Activated effector memory CD4-positive, alpha-beta T cell treated with anti-CD3 and anti-CD28 coated beads, Interleukin-2, amount 50 U/mL, for 16 hours (primary cell): Measurements from ENCODE around the gene OBSCN.
A peak's percentile ranks its signal among the peaks of the same experiment; 100 is the strongest.

Experiments used
- DNase-seq: peaks from one replicate; pipeline ENCODE4 v3.0.0-alpha.2; 2020

The OBSCN gene

GRCh38 chr1:228329887-228330286, 122.0 kb downstream of the OBSCN start:
- no peak for DNase-seq

GRCh38 chr1:228332797-228333738, 125.2 kb downstream of the OBSCN start:
- peak; percentile 50 for DNase-seq

- peak; percentile 52 for DNase-seq
Measured at GRCh38 chr1:228333739-228334115, 125.9 kb downstream of the OBSCN start.

- peak; percentile 57 for DNase-seq
Measured at GRCh38 chr1:228334226-228334935, 126.5 kb downstream of the OBSCN start.

GRCh38 chr1:228334954-228335353, 127.1 kb downstream of the OBSCN start:
- no peak for DNase-seq

- DNase-seq, result peak; percentile 49
Measured at GRCh38 chr1:228335406-228336307, 127.8 kb downstream of the OBSCN start.

- DNase-seq, result peak; percentile 57
Measured at GRCh38 chr1:228336308-228337030, 128.6 kb downstream of the OBSCN start.

- DNase-seq, result peak; percentile 43
Measured at GRCh38 chr1:228337031-228337564, 129.3 kb downstream of the OBSCN start.

- DNase-seq, result peak; percentile 56
Measured at GRCh38 chr1:228337711-228338520, 130.1 kb downstream of the OBSCN start.

GRCh38 chr1:228338521-228339051, 130.7 kb downstream of the OBSCN start:
- peak; percentile 54 for DNase-seq

GRCh38 chr1:228339059-228339704, 131.3 kb downstream of the OBSCN start:
- peak; percentile 55 for DNase-seq

GRCh38 chr1:228339766-228340685, 132.2 kb downstream of the OBSCN start:
- peak; percentile 55 for DNase-seq

GRCh38 chr1:228340686-228341449, 133.0 kb downstream of the OBSCN start:
- DNase-seq, result peak; percentile 54

- no peak for DNase-seq
Measured at GRCh38 chr1:228341450-228341813, 133.6 kb downstream of the OBSCN start.

GRCh38 chr1:228341814-228342626, 134.2 kb downstream of the OBSCN start:
- peak; percentile 56 for DNase-seq

- DNase-seq, result no peak
Measured at GRCh38 chr1:228342627-228343190, 134.9 kb downstream of the OBSCN start.

GRCh38 chr1:228343191-228343661, 135.4 kb downstream of the OBSCN start:
- DNase-seq, result no peak
